Measurements from ENCODE around the gene DSC3. TPM values are rescaled to one million over a fixed set of nuclear protein-coding genes. Genes with fewer than 3 reads are reported as not detected.
"Not testable (repeated sequence)": the region's sequence is repeated elsewhere in the genome, so short reads cannot be mapped to it uniquely, and the experiment has no call there.

The DSC3 gene
- total RNA-seq, 1 experiment from 2014 or later = 0.11 TPM

- no peak for DNase-seq (ENCODE audit: low read depth)
Measured at GRCh38 chr18:31041271-31042083, 1.1 kb downstream of the DSC3 start.

- DNase-seq (ENCODE audit: low read depth) = no peak
Measured at GRCh38 chr18:31040686-31041270, 1.8 kb downstream of the DSC3 start.

- DNase-seq (ENCODE audit: low read depth) = no peak
Measured at GRCh38 chr18:31039426-31039825, 3.1 kb downstream of the DSC3 start.

GRCh38 chr18:31037686-31038085 is 4.9 kb downstream of the DSC3 start:
- DNase-seq (ENCODE audit: low read depth) = not testable (repeated sequence)

- DNase-seq (ENCODE audit: low read depth) = no peak
Measured at GRCh38 chr18:31034541-31034940, 8.0 kb downstream of the DSC3 start.

GRCh38 chr18:31030574-31031278 is 11.8 kb downstream of the DSC3 start:
- DNase-seq (ENCODE audit: low read depth) = no peak

GRCh38 chr18:31015715-31016434 is 26.7 kb downstream of the DSC3 start:
- DNase-seq (ENCODE audit: low read depth) = no peak

GRCh38 chr18:31011455-31011854 is 31.1 kb downstream of the DSC3 start:
- peak; percentile 97 for DNase-seq (ENCODE audit: low read depth)

GRCh38 chr18:31010601-31011000 is 31.9 kb downstream of the DSC3 start:
- no peak for DNase-seq (ENCODE audit: low read depth)

- DNase-seq (ENCODE audit: low read depth) = no peak
Measured at GRCh38 chr18:30999887-31000628, 42.5 kb downstream of the DSC3 start.

- no peak for DNase-seq (ENCODE audit: low read depth)
Measured at GRCh38 chr18:30999186-30999585, 43.4 kb downstream of the DSC3 start.

GRCh38 chr18:30997223-30997622 is 45.3 kb downstream of the DSC3 start:
- no peak for DNase-seq (ENCODE audit: low read depth)

- DNase-seq (ENCODE audit: low read depth) = peak; percentile 62
Measured at GRCh38 chr18:30992231-30992630, 50.3 kb downstream of the DSC3 start.

GRCh38 chr18:30991397-30991796 is 51.1 kb downstream of the DSC3 start:
- DNase-seq (ENCODE audit: low read depth) = no peak

- no peak for DNase-seq (ENCODE audit: low read depth)
Measured at GRCh38 chr18:30989141-30989540, 53.4 kb downstream of the DSC3 start.

- DNase-seq (ENCODE audit: low read depth) = no peak
Measured at GRCh38 chr18:30988440-30988839, 54.1 kb downstream of the DSC3 start.

- peak; percentile 75 for DNase-seq (ENCODE audit: low read depth)
Measured at GRCh38 chr18:30987467-30988241, 54.9 kb downstream of the DSC3 start.

GRCh38 chr18:30985753-30986152 is 56.8 kb downstream of the DSC3 start:
- no peak for DNase-seq (ENCODE audit: low read depth)

- no peak for DNase-seq (ENCODE audit: low read depth)
Measured at GRCh38 chr18:30982285-30982992, 60.1 kb downstream of the DSC3 start.

GRCh38 chr18:30978091-30978490 is 64.5 kb downstream of the DSC3 start:
- not testable (repeated sequence) for DNase-seq (ENCODE audit: low read depth)

Measured in HT1080 (cell line).